ENCODE measurements around the gene WDR44.
"Not testable (repeated sequence)": the region's sequence is repeated elsewhere in the genome, so short reads cannot be mapped to it uniquely, and the experiment has no call there.

Gene WDR44

DNA sequence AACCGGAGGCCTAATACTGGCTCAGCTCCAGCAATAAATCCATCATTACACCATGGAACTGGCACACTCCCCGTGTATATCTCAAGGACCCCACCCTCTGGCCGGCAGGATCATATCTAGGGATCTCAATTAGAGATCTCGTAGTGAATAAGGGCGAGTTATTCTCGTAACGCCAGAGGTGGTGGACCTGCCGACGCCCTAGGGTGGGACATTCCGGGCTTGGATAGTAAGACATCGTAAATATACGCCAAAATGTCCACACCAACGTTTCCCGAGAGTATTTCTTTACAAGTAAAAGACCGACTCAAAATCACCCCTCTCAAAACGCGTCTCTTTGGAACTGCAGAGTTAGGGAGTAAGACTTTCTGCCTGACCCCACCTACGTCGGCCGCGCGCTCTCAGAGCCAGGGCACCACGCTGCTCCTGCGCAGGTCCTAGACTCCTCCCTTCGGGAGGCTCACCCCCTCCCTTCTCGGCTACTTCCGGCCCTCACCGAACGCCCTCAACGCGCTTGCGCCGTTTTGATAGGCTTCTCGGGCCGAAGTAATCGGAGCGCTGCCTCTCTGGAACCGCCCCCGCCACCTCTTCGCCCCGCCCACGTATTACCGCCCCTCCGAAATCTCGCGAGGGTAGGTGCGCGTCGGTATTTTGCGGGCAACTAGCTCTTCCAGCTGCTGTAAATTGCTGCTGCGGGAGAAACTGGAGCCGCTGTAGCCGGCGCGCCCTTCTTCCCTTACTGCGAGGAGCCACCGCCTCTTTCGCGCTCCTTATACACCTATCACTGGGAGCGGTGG lies at the start of gene WDR44:
Gene WDR44, plus strand, starts transcription at position 643 of the 794 bp plus-strand sequence. CDS start 398 bp downstream, outside the sequence.
- peak within 1 kb of the TSS; percentile 91 for H3K27ac ChIP-seq
- DNase-seq (ENCODE audit: low spot score): peak; percentile 92
- TF ChIP-seq, protein P1, sequence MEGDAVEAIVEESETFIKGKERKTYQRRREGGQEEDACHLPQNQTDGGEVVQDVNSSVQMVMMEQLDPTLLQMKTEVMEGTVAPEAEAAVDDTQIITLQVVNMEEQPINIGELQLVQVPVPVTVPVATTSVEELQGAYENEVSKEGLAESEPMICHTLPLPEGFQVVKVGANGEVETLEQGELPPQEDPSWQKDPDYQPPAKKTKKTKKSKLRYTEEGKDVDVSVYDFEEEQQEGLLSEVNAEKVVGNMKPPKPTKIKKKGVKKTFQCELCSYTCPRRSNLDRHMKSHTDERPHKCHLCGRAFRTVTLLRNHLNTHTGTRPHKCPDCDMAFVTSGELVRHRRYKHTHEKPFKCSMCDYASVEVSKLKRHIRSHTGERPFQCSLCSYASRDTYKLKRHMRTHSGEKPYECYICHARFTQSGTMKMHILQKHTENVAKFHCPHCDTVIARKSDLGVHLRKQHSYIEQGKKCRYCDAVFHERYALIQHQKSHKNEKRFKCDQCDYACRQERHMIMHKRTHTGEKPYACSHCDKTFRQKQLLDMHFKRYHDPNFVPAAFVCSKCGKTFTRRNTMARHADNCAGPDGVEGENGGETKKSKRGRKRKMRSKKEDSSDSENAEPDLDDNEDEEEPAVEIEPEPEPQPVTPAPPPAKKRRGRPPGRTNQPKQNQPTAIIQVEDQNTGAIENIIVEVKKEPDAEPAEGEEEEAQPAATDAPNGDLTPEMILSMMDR (IDR thresholded peaks at IDR 0.05): no peak
- peak within 1 kb of the TSS; percentile 76 for H3K4me3 ChIP-seq

DNA sequence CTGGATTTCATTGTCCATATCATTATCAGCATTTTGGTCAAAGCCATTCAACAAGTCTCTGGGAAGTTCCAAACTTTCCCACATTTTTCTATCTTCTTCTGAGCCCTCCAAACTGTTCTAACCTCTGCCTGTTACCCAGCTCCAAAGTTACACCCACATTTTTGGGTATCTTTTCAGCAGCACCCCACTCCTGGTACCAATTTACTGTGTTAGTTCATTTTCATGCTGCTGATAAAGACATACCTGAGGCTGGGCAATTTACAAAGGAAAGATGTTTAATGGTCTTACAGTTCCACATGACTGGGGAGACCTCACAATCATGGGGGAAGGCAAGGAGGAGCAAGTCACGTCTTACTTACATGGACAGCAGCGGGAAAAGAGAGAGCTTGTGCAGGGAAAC lies 40.1 kb upstream of the WDR44 start:
- H3K4me3 ChIP-seq; DNase-seq (ENCODE audit: low spot score); H3K27ac ChIP-seq: not testable (repeated sequence)

GRCh38 chrX:118315529-118315928 lies 30.4 kb upstream of the WDR44 start:
- no peak overlapping the region for H3K27ac ChIP-seq
- no peak overlapping the region for H3K4me3 ChIP-seq
- DNase-seq (ENCODE audit: low spot score): no peak
- TF ChIP-seq, protein P1 (IDR thresholded peaks at IDR 0.05): no peak

- TF ChIP-seq, protein P1 (IDR thresholded peaks at IDR 0.05): no peak
- H3K4me3 ChIP-seq: no peak overlapping the region
- no peak for DNase-seq (ENCODE audit: low spot score)
- H3K27ac ChIP-seq: no peak overlapping the region
Measured at GRCh38 chrX:118324588-118324987, 21.3 kb upstream of the WDR44 start.

DNA sequence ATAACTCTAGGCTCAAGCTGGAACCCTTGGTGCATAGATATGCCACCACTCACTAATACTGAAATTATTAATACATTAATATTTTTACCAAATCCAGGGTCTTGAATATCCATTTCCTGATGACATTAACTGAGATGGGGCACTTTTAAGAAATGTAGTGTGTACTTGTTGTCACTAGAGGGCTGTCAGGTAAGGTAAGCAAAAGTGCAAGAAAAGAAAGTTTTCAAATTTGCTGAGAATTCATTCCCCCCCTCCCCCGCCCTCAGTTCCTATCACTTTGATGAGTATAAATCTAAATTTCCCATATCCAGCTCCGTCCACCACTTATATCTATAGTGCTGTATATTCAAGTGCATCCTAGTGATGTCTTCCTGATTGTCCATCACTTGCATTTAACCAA lies 20.5 kb upstream of the WDR44 start:
- Histone ChIP-seq H3K4me3 (no peak overlapping the region), H3K27ac (no peak overlapping the region)
- no peak for DNase-seq (ENCODE audit: low spot score)
- TF ChIP-seq, protein P1 (IDR thresholded peaks at IDR 0.05): no peak

DNA sequence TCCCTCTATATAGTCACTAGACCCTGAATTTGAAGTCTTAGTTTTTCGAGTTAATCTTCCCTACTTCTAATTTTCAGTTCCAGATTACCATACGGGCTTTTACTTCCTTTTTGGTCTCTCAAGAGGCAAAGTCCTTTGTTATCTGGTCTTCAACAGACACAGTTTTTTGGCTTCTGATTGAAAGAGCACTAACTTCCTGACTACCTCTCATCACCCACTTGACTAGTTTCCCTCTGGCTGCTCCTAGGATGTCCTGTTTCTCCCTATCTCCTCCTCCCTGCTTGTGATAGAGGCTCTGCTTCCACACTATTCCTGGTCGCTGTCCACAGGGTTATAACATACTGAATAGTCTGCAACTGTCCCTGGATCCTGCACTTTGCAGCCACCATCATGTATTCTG lies 16.7 kb upstream of the WDR44 start:
- Histone ChIP-seq H3K4me3 (no peak overlapping the region), H3K27ac (no peak overlapping the region)
- no peak for DNase-seq (ENCODE audit: low spot score)
- TF ChIP-seq, protein P1 (IDR thresholded peaks at IDR 0.05): no peak

DNA sequence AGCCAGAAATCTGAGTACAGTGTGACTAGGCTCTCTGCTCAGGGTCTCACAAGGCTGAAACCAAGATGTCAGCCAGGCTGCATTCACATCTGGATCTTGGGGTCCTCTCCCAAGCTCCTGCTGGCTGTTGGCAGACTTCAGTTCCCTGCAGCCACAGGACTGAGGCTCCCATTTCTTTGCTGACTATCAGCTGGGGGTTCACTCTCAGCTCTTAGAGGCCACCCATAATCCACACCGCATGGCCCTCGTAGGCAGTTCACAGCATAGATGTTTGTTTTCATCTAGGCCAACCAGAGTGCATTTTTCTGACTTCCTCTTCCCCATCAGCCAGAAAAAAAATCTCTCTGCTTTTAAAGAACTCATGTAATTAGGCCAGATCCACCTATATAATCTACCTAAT lies 8.2 kb upstream of the WDR44 start:
- no peak overlapping the region for H3K4me3 ChIP-seq
- TF ChIP-seq, protein P1 (IDR thresholded peaks at IDR 0.05): no peak
- no peak overlapping the region for H3K27ac ChIP-seq
- DNase-seq (ENCODE audit: low spot score): no peak
